Measurements from ENCODE around the gene SCFD2.

DNA sequence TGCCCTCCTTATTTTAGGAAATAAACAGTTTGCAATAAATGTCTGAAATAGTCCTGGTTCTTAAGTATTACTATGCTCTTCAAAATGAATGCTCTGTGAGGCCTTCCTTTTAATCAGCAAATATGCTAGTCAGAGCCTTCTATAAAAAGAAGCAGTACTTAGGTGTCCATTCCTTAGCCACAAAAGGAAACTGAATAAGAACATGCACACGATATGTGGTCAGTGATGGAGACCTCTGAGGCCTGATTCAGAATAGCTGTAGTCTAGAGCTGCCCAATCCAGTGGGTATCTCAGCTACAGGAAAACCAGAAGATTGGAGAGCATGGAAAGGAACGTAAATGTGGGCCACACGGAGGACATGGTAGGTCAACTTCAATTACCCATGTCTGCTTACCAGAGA is 361.9 kb downstream of the SCFD2 start:
- TF ChIP-seq CTCF (IDR thresholded peaks at IDR 0.05; ENCODE audit: insufficient read depth, low read length) (no peak), POLR2AphosphoS5 (IDR thresholded peaks at IDR 0.05; ENCODE audit: low read depth) (no peak), GABPA (IDR thresholded peaks at IDR 0.05; ENCODE audit: low read depth) (no peak)

Data from HL-60 (cell line).